ENCODE results near the gene INPP4A.
"Not testable (repeated sequence)": the region's sequence is repeated elsewhere in the genome, so short reads cannot be mapped to it uniquely, and the experiment has no call there.

The INPP4A gene

DNA sequence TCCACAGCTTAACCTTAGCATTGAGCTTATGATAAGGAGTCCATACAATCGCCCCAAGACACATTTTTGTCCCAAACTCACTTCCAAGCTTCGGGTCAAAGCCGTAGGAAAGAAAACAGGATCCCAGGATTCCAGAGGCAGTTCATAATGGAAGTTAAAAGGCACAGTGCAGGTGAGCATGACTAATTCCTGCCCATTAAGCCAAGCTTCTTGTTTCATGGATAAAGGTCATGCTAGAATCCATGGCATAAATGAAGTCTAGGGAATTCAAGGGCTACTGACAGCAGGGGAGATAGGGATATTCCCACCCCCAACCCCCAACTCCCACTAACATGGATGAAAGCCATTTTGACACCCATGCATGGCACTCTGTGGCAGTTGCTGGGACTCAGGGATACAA lies 10.2 kb upstream of the INPP4A start:
- in situ Hi-C loops (cut with MboI; ENCODE audit: low sequenced_read_pairs) = no loop called here

DNA sequence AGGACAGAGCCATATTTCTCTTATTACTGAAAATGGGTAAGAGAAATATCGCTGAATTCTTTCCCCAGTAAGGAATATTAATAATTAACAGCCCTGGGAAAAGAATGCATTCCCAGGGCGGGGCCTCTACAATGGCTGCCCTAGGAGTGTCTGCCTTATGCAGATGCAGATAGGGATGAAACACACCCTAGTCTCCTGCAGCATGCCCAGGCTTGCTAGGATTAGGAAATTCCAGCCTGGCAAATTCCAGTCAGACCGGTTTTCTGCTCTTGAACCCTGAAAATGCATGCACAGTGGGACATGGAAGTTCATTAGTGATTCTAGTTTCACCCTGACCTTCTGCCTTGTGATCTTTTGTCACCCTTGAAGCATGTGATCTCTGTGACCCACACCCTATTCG lies 9.0 kb upstream of the INPP4A start:
- in situ Hi-C loops (cut with MboI; ENCODE audit: low sequenced_read_pairs) = not testable (repeated sequence)

DNA sequence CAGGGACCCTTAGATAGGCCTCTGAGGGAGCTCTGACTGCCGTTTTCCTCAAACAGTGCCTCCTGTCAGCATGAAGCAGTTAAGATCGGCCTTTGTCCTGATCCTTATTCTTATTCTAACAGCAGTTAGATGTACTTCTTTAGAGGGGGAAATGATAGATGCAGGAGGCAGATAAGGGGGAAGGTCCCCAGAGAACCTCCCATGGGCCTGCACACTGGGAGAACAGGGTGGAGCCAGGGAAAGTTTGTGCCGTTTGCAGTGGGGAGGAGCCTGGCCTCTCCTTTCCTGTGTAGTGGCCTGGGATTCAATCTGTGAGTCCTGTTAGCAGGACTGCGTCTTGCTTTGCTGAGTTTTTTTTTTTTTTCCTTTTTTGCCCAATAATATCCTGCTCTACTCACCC lies 7.9 kb upstream of the INPP4A start:
- in situ Hi-C loops (cut with MboI; ENCODE audit: low sequenced_read_pairs) = no loop called here

DNA sequence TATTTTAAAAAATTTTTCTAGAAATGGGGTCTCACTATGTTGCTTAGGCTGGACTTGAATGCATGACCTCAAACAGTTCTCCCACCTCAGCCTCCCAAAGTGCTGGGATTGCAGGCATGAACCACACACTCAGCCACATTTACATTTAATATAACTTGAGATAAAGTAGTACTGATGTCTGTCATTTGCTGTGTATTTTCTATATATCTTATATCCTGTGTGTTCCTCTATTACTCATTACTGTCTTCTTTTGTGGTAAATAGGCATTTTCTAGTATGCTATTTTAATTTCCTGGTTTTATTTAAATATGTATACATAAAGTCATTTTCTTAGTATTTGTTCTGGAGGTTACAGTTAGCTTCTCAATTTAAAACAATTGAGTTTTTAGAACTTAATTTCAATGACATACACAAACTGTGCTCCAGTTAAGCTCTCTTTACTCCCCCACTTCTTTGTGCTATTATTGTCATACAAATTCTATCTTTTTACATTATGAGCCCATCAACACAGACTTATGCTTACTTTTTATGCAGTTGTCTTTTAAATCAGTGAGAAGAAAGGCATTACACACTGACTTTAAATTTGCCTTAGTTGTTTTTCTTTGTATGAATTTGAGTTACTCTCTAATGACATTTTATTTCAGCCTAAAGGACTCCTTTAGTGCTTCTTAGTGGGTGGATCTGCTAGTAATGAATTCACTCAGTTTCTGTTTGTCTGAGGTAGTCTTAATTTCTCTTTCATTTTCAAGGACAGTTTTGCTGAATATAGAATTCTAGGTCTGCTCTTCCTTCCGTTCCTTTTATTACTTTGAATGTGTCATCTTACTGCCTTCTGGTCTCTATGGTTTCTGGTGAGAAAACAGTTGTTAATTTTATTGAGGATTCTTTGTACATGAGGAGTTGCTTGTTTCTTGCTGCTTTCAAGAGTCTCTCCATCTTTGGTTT lies 6.2 kb upstream of the INPP4A start:
- in situ Hi-C loops (cut with MboI; ENCODE audit: low sequenced_read_pairs) = no loop called here

GRCh38 chr2:98441706-98442450 lies 2.8 kb upstream of the INPP4A start:
- in situ Hi-C loops (cut with MboI; ENCODE audit: low sequenced_read_pairs) = no loop called here

- in situ Hi-C loops (cut with MboI; ENCODE audit: low sequenced_read_pairs) = no loop called here
These were observed 2.2 kb upstream of the INPP4A start for GRCh38 chr2:98442488-98442887.

- in situ Hi-C loops (cut with MboI; ENCODE audit: low sequenced_read_pairs) = no loop called here
These were observed 572 bp downstream of the INPP4A start for GRCh38 chr2:98445177-98445682.

DNA sequence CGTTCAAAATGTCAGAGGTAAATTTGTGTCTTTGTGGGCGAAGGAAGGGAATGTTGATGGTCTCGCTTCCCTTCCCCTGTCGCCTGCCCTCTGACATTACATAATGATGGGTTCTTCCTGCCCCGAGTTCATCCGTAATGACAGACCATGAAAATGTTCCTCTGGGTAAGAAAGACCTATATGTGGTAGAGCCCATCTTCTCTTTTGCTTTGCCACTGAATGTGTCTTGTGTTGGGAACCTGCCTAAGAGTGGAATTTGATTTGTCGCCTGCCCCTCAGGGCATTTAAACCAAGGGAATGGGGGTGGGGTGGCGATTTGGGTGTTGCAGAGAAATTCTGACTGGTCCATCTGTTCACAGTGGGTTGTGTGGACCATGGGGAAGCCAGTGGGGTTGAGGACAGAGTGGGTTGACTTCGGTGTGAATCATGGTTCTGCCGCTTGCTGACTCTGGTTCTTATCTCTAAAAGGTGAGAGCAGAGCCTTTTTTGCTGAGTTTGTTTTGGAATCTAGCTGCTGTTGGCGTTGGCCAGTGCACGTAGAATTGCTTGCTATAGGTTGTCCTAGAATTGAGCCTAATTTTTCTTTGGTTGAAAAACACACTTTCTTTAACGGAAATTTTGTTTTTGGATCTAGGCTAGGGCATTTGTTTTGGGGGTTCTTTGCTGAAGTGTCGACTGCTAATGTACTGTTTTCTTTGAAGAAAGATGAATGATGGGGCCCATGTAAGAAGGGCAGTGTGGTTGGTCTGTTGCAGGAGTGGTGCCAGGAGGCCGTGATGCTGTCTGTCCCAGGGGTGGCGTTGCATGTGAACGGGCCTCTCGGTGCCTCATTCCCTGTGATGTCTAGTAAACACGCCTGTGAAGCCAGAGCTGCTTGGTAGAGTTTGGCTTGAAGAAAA lies 1.3 kb downstream of the INPP4A start:
- in situ Hi-C loops (cut with MboI; ENCODE audit: low sequenced_read_pairs) = no loop called here

GRCh38 chr2:98446850-98447249 lies 2.2 kb downstream of the INPP4A start:
- in situ Hi-C loops (cut with MboI; ENCODE audit: low sequenced_read_pairs) = no loop called here

DNA sequence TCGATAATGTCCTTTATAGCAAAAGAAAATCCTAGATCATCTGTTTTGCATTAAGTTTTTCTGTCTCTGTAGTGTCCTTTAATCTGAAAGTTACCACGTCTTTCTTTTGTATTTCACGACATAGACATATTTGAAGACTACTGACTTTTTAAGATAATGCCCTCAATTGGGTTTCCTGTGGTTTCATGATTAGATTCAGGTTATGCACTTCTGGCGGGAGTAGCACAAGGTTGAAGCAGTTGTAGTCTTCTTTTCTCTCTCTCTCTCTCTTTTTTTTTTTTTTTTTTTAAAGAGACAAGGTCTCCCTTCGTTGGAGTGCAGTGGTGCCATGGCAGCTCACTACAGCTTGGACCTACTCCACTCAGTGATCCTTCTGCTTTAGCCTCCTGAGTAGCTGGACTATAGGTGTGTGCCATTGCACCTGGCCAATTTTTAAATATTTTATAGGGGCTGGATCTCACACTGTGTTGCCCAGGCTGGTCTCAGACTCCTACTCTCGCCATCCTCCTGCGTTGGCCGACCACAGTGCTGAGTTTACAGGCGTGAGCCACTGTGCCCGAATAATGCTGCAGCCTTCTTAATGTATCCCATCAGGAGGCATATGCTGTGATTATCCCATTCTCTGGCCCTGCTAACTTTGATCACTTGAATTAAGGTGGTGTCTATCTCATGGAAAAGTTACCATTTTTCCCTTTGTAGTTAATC lies 3.9 kb downstream of the INPP4A start:
- in situ Hi-C loops (cut with MboI; ENCODE audit: low sequenced_read_pairs) = no loop called here

DNA sequence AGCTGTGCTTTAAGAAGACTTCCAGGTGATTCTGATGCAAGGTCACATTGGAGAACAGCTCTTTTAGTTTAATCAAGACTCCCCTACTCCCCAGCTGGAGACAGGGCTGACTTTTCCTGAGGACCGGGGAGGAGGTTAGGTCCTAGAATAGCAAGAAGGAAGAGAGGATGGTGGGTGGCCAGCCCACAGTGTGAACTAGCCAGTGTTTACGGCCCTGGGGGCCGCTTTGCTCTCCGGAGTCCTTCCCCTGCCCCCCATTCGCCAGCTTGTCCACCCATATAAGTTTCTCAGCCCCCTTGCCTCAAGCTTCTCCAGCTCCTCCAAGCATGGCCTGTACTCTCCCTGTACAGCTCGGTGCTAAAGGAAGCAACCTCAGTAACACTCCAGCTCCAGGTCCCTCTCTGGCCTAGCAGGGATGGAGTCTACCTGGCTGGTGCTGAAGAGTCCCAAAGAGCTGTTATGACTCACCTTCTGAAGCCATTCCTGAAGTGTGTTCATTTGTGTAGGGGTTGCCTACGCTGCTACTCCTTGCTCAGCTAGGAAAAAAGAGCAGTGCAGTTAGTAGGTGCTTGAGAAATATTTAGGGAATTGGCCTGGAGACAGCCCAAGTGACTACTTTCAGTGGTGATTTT lies 7.9 kb downstream of the INPP4A start:
- in situ Hi-C loops (cut with MboI; ENCODE audit: low sequenced_read_pairs) = no loop called here

- in situ Hi-C loops (cut with MboI; ENCODE audit: low sequenced_read_pairs) = no loop called here
These were observed 8.4 kb downstream of the INPP4A start for GRCh38 chr2:98453083-98453482.

DNA sequence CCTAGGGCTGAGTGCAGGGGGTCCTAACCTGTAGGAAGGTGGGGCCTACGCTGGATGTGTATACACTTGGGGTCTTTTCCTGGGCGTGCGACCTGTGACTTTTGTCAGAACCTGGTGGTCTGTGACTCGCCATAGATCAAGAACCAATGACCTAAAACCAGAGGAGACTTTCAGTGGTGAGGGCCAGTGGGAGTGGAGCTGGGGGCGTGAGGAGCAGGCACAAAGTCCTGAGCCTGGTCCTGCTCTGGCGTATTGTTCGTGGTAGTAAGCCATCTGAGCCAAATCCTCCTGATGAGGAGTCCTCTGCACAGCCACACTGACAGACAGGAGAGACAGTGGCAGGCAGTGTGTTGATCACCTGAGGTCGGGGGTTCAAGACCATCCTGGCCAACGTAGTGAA lies 8.9 kb downstream of the INPP4A start:
- in situ Hi-C loops (cut with MboI; ENCODE audit: low sequenced_read_pairs) = no loop called here

GRCh38 chr2:98454073-98454472 lies 9.4 kb downstream of the INPP4A start:
- in situ Hi-C loops (cut with MboI; ENCODE audit: low sequenced_read_pairs) = no loop called here

- in situ Hi-C loops (cut with MboI; ENCODE audit: low sequenced_read_pairs) = no loop called here
These were observed 10.0 kb downstream of the INPP4A start for GRCh38 chr2:98454500-98455235.

DNA sequence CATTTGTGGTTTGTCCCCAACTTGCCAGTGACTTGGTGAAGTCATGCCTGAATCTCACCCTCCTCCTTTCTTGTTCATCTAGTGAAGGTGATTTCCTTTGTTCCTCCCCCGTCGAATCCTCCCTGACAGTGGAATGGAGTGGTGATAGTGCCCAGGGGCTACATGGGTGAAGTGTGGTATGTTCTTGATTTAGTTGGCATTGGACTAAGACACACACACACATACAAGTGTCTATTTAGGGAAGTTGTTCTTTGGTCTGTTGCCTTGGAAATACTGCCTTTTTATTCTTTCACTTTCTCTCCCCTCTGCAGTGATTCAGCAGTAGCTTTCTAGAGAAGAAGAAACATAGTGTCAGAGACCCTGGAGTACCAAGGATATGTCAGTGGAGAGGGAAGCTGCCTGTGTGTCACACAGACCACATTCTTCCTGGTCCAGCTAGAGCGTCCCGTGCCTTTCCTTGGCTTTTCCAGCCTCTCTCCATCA lies 10.9 kb downstream of the INPP4A start:
- in situ Hi-C loops (cut with MboI; ENCODE audit: low sequenced_read_pairs) = no loop called here

GRCh38 chr2:98457045-98457696 lies 12.5 kb downstream of the INPP4A start:
- in situ Hi-C loops (cut with MboI; ENCODE audit: low sequenced_read_pairs) = no loop called here

- in situ Hi-C loops (cut with MboI; ENCODE audit: low sequenced_read_pairs) = no loop called here
These were observed 13.5 kb downstream of the INPP4A start for GRCh38 chr2:98458207-98458606.

Data from HL-60/S4 (cell line).